WERI-Rb-1 (cell line): ENCODE data around the gene GPRIN3.

Experiments
- DNase-seq: peaks from one replicate; pipeline ENCODE4 v3.0.0-alpha.2; 2020
- H3K27ac ChIP-seq: fragments of 250-450 bp; sonication (Bioruptor Pico); 2 replicates; pipeline ENCODE4 v1.5.1; 2020; ENCODE audit warnings: mild to moderate bottlenecking, moderate library complexity
- H3K27me3 ChIP-seq: fragments of 250-450 bp; sonication (Bioruptor Pico); 2 replicates; pipeline ENCODE4 v1.5.1; 2021; ENCODE audit warnings: mild to moderate bottlenecking, low read depth, moderate library complexity; ENCODE audit not compliant: insufficient read depth, severe bottlenecking
- H3K36me3 ChIP-seq: fragments of 250-450 bp; sonication (Bioruptor Pico); 2 replicates; pipeline ENCODE4 v1.5.1; 2020; ENCODE audit warnings: mild to moderate bottlenecking, moderate library complexity
- H3K4me3 ChIP-seq: 2 replicates; pipeline ENCODE4 v1.5.1; 2011; ENCODE audit warnings: low read depth, mild to moderate bottlenecking, control low read depth, low read length
- H3K9me3 ChIP-seq: fragments of 250-450 bp; sonication (Bioruptor Pico); 2 replicates; pipeline ENCODE4 v1.5.1; 2021; ENCODE audit warnings: mild to moderate bottlenecking, moderate library complexity; ENCODE audit not compliant: severe bottlenecking
- CTCF ChIP-seq: IDR thresholded peaks from 2 replicates; pipeline ENCODE4 v1.5.1; 2011; ENCODE audit warnings: low read depth, mild to moderate bottlenecking, control low read depth, inconsistent platforms, low read length

Gene GPRIN3

GRCh38 chr4:89279385-89279784 is 28.2 kb downstream of the GPRIN3 start:
- Histone ChIP-seq H3K27me3 (no peaks in the 10 kb centered on the region), H3K4me3 (no peak overlapping the region), H3K9me3 (peaks cover 2% of the 10 kb centered on the region), H3K27ac (no peak overlapping the region), H3K36me3 (peaks cover 17% of the 10 kb centered on the region)
- DNase-seq: no peak
- TF ChIP-seq CTCF: no peak

GRCh38 chr4:89277412-89277811 is 30.2 kb downstream of the GPRIN3 start:
- H3K27ac ChIP-seq: no peak overlapping the region
- TF ChIP-seq CTCF: no peak
- peaks cover 2% of the 10 kb centered on the region for H3K9me3 ChIP-seq
- no peaks in the 10 kb centered on the region for H3K27me3 ChIP-seq
- H3K36me3 ChIP-seq: peaks cover 21% of the 10 kb centered on the region
- H3K4me3 ChIP-seq: no peak overlapping the region
- DNase-seq: no peak

GRCh38 chr4:89276296-89276695 is 31.3 kb downstream of the GPRIN3 start:
- H3K27me3 ChIP-seq: no peaks in the 10 kb centered on the region
- DNase-seq: no peak
- H3K36me3 ChIP-seq: peaks cover 21% of the 10 kb centered on the region
- no peak overlapping the region for H3K4me3 ChIP-seq
- peaks cover 2% of the 10 kb centered on the region for H3K9me3 ChIP-seq
- TF ChIP-seq CTCF: no peak
- H3K27ac ChIP-seq: no peak overlapping the region

GRCh38 chr4:89275587-89275986 is 32.0 kb downstream of the GPRIN3 start:
- Histone ChIP-seq H3K4me3 (no peak overlapping the region), H3K36me3 (peaks cover 19% of the 10 kb centered on the region), H3K27me3 (no peaks in the 10 kb centered on the region), H3K27ac (no peak overlapping the region), H3K9me3 (peaks cover under 1% of the 10 kb centered on the region)
- no peak for DNase-seq
- no peak for TF ChIP-seq CTCF

- Histone ChIP-seq H3K27me3 (no peaks in the 10 kb centered on the region), H3K4me3 (no peak overlapping the region), H3K9me3 (no peaks in the 10 kb centered on the region), H3K36me3 (peaks cover 13% of the 10 kb centered on the region), H3K27ac (no peak overlapping the region)
- no peak for TF ChIP-seq CTCF
- DNase-seq: no peak
Observed at GRCh38 chr4:89273741-89274141, 33.9 kb downstream of the GPRIN3 start.

- no peak overlapping the region for H3K27ac ChIP-seq
- peaks cover 5% of the 10 kb centered on the region; the same call in 1 of the 2 replicates for H3K36me3 ChIP-seq
- no peak for DNase-seq
- TF ChIP-seq CTCF: no peak
- no peaks in the 10 kb centered on the region for H3K27me3 ChIP-seq
- no peaks in the 10 kb centered on the region for H3K9me3 ChIP-seq
- H3K4me3 ChIP-seq: no peak overlapping the region
Observed at GRCh38 chr4:89270792-89271191, 36.8 kb downstream of the GPRIN3 start.
